Measurements from ENCODE around the gene ZNF330. TPM values are rescaled to one million over a fixed set of nuclear protein-coding genes. Genes with fewer than 3 reads are reported as not detected.

ZNF330 gene
- total RNA-seq, 4 donors from 2014 or later = 27.5 to 42.4 (median 32.8) TPM

DNA sequence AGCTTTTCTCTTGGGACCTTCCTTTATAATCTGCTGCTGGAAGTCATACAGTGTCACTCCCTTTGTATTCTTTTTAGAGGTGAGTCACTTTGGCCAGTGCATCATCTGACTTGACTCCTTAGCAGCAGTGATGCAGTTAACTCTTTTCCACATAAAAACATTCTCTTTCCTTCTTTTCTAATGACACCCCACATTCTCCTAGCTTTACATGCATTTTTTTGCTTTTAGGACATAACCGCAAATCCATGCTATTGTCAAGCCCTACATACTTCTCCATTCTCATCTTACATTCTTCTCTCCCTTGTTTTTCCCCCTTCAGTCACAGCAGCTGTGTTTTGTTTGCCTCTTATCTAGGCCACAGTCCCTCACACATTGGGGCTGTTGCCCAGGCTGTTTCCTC is 55.1 kb downstream of the ZNF330 start:
- Histone ChIP-seq H3K4me1 (no peaks in the 10 kb centered on the region), H3K4me3 (no peak overlapping the region), H3K27me3 (no peaks in the 10 kb centered on the region), H3K27ac (replicated peaks in 1 of 4) (no peak overlapping the region), H3K9me3 (no peaks in the 10 kb centered on the region), H3K36me3 (no peaks in the 10 kb centered on the region)
- DNase-seq (ENCODE audit: extremely low spot score) = no peak
- intact Hi-C loops (cut with DNase I) = no loop called here
- TF ChIP-seq EP300 (IDR thresholded peaks at IDR 0.05) = no peak
- no peak for TF ChIP-seq POLR2AphosphoS5 (IDR thresholded peaks at IDR 0.05)
- 62% methylated on average over 1 of the region's 1 CpG for WGBS

DNA sequence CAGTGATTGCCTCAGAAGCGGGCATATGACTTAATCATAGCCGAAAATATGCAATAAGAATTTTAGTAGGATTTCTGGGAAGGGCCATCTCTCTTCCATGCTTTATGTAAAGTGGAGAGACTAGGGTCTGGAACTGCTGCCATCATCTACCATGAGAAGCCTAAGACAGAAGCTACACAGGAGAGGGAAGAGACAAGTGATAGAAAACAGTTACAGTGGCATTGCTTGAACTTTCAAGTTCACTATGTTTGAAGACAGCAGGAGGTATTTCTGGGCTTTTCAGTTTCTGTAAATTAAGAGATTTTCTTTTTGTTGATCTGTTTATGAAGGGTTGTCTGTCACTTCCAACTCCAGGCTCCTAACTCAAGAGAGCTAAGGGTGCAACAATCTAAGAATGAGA is 62.5 kb downstream of the ZNF330 start:
- Histone ChIP-seq H3K27me3 (no peaks in the 10 kb centered on the region), H3K4me3 (no peak overlapping the region), H3K27ac (replicated peaks in 1 of 4) (no peak overlapping the region), H3K36me3 (no peaks in the 10 kb centered on the region), H3K9me3 (no peaks in the 10 kb centered on the region), H3K4me1 (no peaks in the 10 kb centered on the region)
- intact Hi-C loops (cut with DNase I) = no loop called here
- TF ChIP-seq POLR2AphosphoS5 (IDR thresholded peaks at IDR 0.05) (no peak), EP300 (IDR thresholded peaks at IDR 0.05) (no peak), POLR2A (IDR thresholded peaks at IDR 0.05; ENCODE audit: low read depth) (no peak)
- TF ChIP-seq, protein P1, sequence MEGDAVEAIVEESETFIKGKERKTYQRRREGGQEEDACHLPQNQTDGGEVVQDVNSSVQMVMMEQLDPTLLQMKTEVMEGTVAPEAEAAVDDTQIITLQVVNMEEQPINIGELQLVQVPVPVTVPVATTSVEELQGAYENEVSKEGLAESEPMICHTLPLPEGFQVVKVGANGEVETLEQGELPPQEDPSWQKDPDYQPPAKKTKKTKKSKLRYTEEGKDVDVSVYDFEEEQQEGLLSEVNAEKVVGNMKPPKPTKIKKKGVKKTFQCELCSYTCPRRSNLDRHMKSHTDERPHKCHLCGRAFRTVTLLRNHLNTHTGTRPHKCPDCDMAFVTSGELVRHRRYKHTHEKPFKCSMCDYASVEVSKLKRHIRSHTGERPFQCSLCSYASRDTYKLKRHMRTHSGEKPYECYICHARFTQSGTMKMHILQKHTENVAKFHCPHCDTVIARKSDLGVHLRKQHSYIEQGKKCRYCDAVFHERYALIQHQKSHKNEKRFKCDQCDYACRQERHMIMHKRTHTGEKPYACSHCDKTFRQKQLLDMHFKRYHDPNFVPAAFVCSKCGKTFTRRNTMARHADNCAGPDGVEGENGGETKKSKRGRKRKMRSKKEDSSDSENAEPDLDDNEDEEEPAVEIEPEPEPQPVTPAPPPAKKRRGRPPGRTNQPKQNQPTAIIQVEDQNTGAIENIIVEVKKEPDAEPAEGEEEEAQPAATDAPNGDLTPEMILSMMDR (IDR thresholded peaks at IDR 0.05) = no peak
- DNase-seq (ENCODE audit: extremely low spot score) = no peak
- 95% methylated on average over 2 of the region's 2 CpGs for WGBS

DNA sequence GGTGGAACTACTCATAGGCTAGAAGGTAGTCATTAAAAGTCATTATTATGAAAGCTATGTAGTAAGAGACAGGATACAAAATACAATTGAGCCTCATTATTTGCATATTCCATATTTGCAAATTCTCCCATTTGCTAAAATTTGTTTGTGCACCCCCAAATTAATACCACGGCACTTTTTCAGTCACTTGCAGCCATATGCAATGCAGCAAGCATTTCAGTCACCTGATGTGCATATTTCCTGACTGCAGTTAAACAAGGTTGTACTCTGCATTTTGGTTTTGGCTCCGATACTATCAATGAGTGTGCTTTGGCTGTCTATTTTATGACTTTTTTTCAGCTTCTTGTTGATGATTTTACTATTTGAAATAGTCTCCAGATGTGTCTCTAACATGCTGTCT is 62.9 kb downstream of the ZNF330 start:
- TF ChIP-seq POLR2AphosphoS5 (IDR thresholded peaks at IDR 0.05) = no peak
- TF ChIP-seq, protein P1 (IDR thresholded peaks at IDR 0.05) = no peak
- no peak for TF ChIP-seq EP300 (IDR thresholded peaks at IDR 0.05)
- TF ChIP-seq POLR2A (IDR thresholded peaks at IDR 0.05; ENCODE audit: low read depth) = no peak
- H3K4me1 ChIP-seq = no peaks in the 10 kb centered on the region
- no peak overlapping the region for H3K4me3 ChIP-seq
- no peak for DNase-seq (ENCODE audit: extremely low spot score)
- 89% methylated on average over 2 of the region's 2 CpGs for WGBS
- no peaks in the 10 kb centered on the region for H3K27me3 ChIP-seq
- intact Hi-C loops (cut with DNase I) = no loop called here
- no peak overlapping the region for H3K27ac ChIP-seq (replicated peaks in 1 of 4)
- H3K36me3 ChIP-seq = no peaks in the 10 kb centered on the region
- H3K9me3 ChIP-seq = no peaks in the 10 kb centered on the region

Other genes starting within 250 kb of the ZNF330 start
- 10 to 100 TPM; 33.1 to 53.3 (median 43.6) TPM for gene RNF150, start 87.4 kb upstream of the ZNF330 start, total RNA-seq

Data from esophagus muscularis mucosa (tissue), 4 donors.